OCI-LY3 (cell line): ENCODE results near the gene ADGRE3.

Experiments
- EZH2phosphoT487 ChIP-seq: fragments of 200-600 bp; shearing (Covaris generic); IDR thresholded peaks from 2 replicates; pipeline ENCODE4 v1.6.1; 2018; ENCODE audit warnings: antibody characterized with exemption, mixed run types, low read depth
- TF ChIP-seq, protein P1 (sequence below): fragments of 200-600, 300-600 bp; sonication (generic); IDR thresholded peaks from 2 replicates; pipeline ENCODE4 v1.5.1; 2014; ENCODE audit warnings: antibody characterized with exemption, low read length, low read depth

GRCh38 chr19:14678199-14678598, 3.6 kb upstream of the ADGRE3 start:
- TF ChIP-seq, protein P1, sequence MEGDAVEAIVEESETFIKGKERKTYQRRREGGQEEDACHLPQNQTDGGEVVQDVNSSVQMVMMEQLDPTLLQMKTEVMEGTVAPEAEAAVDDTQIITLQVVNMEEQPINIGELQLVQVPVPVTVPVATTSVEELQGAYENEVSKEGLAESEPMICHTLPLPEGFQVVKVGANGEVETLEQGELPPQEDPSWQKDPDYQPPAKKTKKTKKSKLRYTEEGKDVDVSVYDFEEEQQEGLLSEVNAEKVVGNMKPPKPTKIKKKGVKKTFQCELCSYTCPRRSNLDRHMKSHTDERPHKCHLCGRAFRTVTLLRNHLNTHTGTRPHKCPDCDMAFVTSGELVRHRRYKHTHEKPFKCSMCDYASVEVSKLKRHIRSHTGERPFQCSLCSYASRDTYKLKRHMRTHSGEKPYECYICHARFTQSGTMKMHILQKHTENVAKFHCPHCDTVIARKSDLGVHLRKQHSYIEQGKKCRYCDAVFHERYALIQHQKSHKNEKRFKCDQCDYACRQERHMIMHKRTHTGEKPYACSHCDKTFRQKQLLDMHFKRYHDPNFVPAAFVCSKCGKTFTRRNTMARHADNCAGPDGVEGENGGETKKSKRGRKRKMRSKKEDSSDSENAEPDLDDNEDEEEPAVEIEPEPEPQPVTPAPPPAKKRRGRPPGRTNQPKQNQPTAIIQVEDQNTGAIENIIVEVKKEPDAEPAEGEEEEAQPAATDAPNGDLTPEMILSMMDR: no peak
- TF ChIP-seq EZH2phosphoT487: no peak
